DND-41 (cell line): ENCODE results near the gene BNIP2.

ENCODE experiments used
- ATAC-seq: fragments of 200-7000 bp; cut with Tn5 transposase; 3 replicates; pipeline ENCODE4 v1.9.1; 2021; ENCODE audit warnings: low read depth; ENCODE audit not compliant: insufficient read depth
- DNase-seq: peaks from one replicate; pipeline ENCODE4 v3.0.0-alpha.2; 2020
- H2AFZ ChIP-seq: 2 replicates; pipeline ENCODE4 v1.6.0; 2012; ENCODE audit warnings: low read depth, low read length
- H3K27ac ChIP-seq: 2 replicates; pipeline ENCODE4 v1.5.1; 2012; ENCODE audit warnings: low read length, inconsistent platforms
- H3K27me3 ChIP-seq: fragments of 200-600 bp; sonication (generic); 2 replicates; pipeline ENCODE4 v1.6.0; 2012; ENCODE audit warnings: low read length, mild to moderate bottlenecking, inconsistent platforms; ENCODE audit not compliant: insufficient read depth, poor library complexity
- H3K36me3 ChIP-seq: 2 replicates; pipeline ENCODE4 v1.5.1; 2012; ENCODE audit warnings: low read length, inconsistent platforms; ENCODE audit not compliant: insufficient read depth
- H3K4me1 ChIP-seq: 2 replicates; pipeline ENCODE4 v1.5.1; 2012; ENCODE audit warnings: mild to moderate bottlenecking, low read length; ENCODE audit not compliant: insufficient read depth
- H3K4me2 ChIP-seq: 2 replicates; pipeline ENCODE4 v1.6.0; 2012; ENCODE audit warnings: mild to moderate bottlenecking, moderate library complexity, low read length, inconsistent platforms; ENCODE audit not compliant: insufficient read depth
- H3K4me3 ChIP-seq, 2 experiments: fragments of 200-600 bp in 1 of 2; shearing (Covaris generic) in 1 of 2; 2 replicates each; pipeline ENCODE4 v1.5.1; 2012 to 2016; ENCODE audit warnings: inconsistent platforms in 2 of 2, low read length in 2 of 2, mild to moderate bottlenecking in 2 of 2, low read depth in 1 of 2, moderate library complexity in 1 of 2
- H3K79me2 ChIP-seq: 2 replicates; pipeline ENCODE4 v1.6.0; 2012; ENCODE audit warnings: low read length, inconsistent platforms; ENCODE audit not compliant: insufficient read depth
- H3K9ac ChIP-seq: 2 replicates; pipeline ENCODE4 v1.6.0; 2012; ENCODE audit warnings: low read depth, mild to moderate bottlenecking, inconsistent platforms, low read length, moderate library complexity
- H3K9me3 ChIP-seq: 2 replicates; pipeline ENCODE4 v1.5.1; 2012; ENCODE audit warnings: low read length, moderate library complexity, mild to moderate bottlenecking, inconsistent platforms; ENCODE audit not compliant: insufficient read depth, severe bottlenecking
- H4K20me1 ChIP-seq: 2 replicates; pipeline ENCODE4 v1.6.0; 2012; ENCODE audit warnings: low read length; ENCODE audit not compliant: insufficient read depth
- EZH2 ChIP-seq: IDR thresholded peaks from 3 replicates; pipeline ENCODE4 v1.6.1; 2012; ENCODE audit warnings: borderline replicate concordance, low read depth, mild to moderate bottlenecking, moderate library complexity, low read length, inconsistent platforms; ENCODE audit not compliant: severe bottlenecking
- TF ChIP-seq, protein P1 (sequence below): IDR thresholded peaks from 2 replicates; pipeline ENCODE4 v1.5.1; 2012; ENCODE audit warnings: borderline replicate concordance, low read length, moderate library complexity, mild to moderate bottlenecking; ENCODE audit not compliant: poor library complexity, severe bottlenecking; ENCODE audit errors: extremely low read depth

BNIP2 gene

DNA sequence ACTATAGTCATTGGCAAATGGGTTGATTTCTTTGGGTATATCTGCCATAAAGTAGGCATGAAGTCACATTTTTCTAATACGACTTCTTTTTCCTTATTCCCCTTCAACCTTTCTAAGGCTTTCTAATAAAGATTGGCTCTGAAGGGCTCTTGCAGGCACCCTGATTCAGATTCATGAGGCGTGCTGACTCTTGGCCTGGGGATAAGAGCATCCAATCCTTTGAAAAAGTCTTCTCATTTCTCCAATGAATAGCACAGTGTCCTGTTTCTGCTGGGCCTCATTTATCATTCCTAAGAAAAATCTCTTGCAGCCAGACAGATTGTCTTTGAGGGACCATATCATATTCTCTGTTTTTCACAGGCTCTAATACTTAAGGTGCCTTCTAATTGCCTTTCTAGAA is 32.3 kb upstream of the BNIP2 start:
- ATAC-seq (no peak), DNase-seq (no peak)
- H3K4me1 ChIP-seq: no peaks in the 10 kb centered on the region
- H3K27ac ChIP-seq: no peak overlapping the region
- TF ChIP-seq, protein P1, sequence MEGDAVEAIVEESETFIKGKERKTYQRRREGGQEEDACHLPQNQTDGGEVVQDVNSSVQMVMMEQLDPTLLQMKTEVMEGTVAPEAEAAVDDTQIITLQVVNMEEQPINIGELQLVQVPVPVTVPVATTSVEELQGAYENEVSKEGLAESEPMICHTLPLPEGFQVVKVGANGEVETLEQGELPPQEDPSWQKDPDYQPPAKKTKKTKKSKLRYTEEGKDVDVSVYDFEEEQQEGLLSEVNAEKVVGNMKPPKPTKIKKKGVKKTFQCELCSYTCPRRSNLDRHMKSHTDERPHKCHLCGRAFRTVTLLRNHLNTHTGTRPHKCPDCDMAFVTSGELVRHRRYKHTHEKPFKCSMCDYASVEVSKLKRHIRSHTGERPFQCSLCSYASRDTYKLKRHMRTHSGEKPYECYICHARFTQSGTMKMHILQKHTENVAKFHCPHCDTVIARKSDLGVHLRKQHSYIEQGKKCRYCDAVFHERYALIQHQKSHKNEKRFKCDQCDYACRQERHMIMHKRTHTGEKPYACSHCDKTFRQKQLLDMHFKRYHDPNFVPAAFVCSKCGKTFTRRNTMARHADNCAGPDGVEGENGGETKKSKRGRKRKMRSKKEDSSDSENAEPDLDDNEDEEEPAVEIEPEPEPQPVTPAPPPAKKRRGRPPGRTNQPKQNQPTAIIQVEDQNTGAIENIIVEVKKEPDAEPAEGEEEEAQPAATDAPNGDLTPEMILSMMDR: no peak
- no peak for TF ChIP-seq EZH2
- H3K9me3 ChIP-seq: no peaks in the 10 kb centered on the region
- H3K4me2 ChIP-seq: no peak overlapping the region
- no peak overlapping the region for H3K9ac ChIP-seq
- H2AFZ ChIP-seq: no peak overlapping the region
- H3K4me3 ChIP-seq: no peak overlapping the region
- H4K20me1 ChIP-seq: no peaks in the 10 kb centered on the region
- no peaks in the 10 kb centered on the region for H3K27me3 ChIP-seq
- H3K79me2 ChIP-seq: no peaks in the 10 kb centered on the region
- no peaks in the 10 kb centered on the region for H3K36me3 ChIP-seq

DNA sequence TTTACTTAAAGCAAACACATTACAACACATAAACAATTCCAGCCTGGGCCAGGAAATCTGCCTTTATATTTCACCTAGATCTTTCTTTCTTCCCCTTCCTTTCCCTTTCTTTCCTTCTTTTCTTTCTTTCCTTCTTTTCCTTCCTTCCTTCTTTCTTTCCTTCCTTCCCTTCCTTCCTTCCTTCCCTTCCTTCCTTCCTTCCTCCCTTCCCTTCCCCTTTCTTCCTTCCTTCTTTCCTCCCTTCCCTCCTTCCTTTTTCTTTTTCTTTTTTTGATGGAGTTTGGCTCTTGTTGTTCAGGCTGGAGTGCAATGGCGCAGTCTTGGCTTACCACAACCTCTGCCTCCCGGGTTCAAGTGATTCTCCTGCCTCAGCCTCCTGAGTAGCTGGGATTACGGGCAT is 24.1 kb upstream of the BNIP2 start:
- Histone ChIP-seq H3K4me2 (no peak overlapping the region), H3K4me3 (no peak overlapping the region), H3K36me3 (no peaks in the 10 kb centered on the region), H2AFZ (no peak overlapping the region), H3K9me3 (no peaks in the 10 kb centered on the region), H4K20me1 (no peaks in the 10 kb centered on the region), H3K79me2 (no peaks in the 10 kb centered on the region), H3K9ac (no peak overlapping the region), H3K4me1 (no peaks in the 10 kb centered on the region), H3K27ac (no peak overlapping the region), H3K27me3 (no peaks in the 10 kb centered on the region)
- no peak for TF ChIP-seq EZH2
- TF ChIP-seq, protein P1: no peak
- DNase-seq (no peak), ATAC-seq (no peak)

DNA sequence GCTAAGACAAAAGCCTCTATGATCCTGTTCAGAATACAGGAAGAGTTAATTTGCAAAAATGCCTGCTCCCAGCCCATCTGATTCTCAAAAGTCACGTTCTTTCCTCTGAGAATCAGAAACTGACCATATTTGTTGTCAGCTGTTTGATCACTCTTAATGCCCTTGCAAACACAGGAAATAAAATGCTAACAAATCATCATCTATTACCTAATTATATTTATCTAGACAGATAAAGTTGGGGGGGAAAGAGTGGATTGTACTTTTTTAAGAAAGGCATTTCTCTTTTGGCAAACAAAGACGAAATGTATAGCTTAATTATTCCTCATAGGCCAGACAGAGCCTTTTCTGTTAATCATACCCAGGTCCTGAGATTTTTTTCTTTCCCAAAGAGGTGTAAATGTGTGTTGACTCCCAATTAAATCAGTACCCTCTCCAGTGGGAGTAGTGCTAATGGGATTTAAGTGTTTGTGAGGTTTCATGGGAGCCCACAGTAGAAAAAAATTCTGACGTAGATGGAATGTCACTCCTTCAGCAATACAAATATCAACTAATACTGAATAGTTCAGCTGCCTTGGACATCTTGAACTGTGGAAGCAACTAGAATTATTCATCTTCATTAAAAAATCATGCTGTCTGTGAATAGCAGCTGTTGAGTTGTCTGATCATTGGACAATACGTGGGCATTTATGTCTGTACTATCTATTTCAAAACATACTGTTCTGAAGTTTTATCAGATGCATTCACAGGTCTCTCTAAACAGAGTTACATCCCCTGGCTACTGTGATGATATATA is 22.5 kb upstream of the BNIP2 start:
- no peaks in the 10 kb centered on the region for H3K4me1 ChIP-seq
- H2AFZ ChIP-seq: no peak overlapping the region
- TF ChIP-seq EZH2: no peak
- TF ChIP-seq, protein P1: no peak
- no peaks in the 10 kb centered on the region for H3K79me2 ChIP-seq
- no peak for ATAC-seq
- H3K4me2 ChIP-seq: no peak overlapping the region
- H3K9me3 ChIP-seq: no peaks in the 10 kb centered on the region
- no peak overlapping the region for H3K9ac ChIP-seq
- DNase-seq: no peak
- no peak overlapping the region for H3K4me3 ChIP-seq
- H3K27ac ChIP-seq: no peak overlapping the region
- no peaks in the 10 kb centered on the region for H3K36me3 ChIP-seq
- H4K20me1 ChIP-seq: no peaks in the 10 kb centered on the region
- no peaks in the 10 kb centered on the region for H3K27me3 ChIP-seq

DNA sequence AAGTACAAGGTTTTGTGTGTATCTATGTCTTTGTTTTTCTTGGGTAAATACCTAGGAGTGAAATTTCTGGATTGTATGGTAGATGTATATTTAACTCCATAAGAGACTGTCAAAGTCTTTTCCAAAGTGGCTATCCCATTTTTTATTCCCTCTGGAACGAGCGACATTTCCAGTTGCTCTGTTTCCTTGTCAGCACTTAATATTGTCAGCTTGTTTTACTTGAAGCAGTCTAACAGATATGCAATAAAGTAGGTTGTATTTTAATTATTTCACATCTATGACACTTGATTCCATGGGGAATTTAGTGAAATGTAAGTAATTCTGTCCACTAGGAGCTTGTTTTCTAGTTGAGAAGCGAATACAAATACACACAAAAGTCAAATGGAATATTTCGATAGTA is 18.5 kb upstream of the BNIP2 start:
- DNase-seq (no peak), ATAC-seq (no peak)
- H3K4me3 ChIP-seq: no peak overlapping the region
- H4K20me1 ChIP-seq: no peaks in the 10 kb centered on the region
- no peaks in the 10 kb centered on the region for H3K4me1 ChIP-seq
- H3K9me3 ChIP-seq: no peaks in the 10 kb centered on the region
- H3K4me2 ChIP-seq: no peak overlapping the region
- no peak for TF ChIP-seq EZH2
- TF ChIP-seq, protein P1: no peak
- no peaks in the 10 kb centered on the region for H3K36me3 ChIP-seq
- H3K27ac ChIP-seq: no peak overlapping the region
- H3K27me3 ChIP-seq: peaks cover 2% of the 10 kb centered on the region
- H3K79me2 ChIP-seq: no peaks in the 10 kb centered on the region
- H3K9ac ChIP-seq: no peak overlapping the region
- no peak overlapping the region for H2AFZ ChIP-seq
